A673 (cell line): ENCODE measurements around the gene SUGP2. TPM values are rescaled to one million over a fixed set of nuclear protein-coding genes. Genes with fewer than 3 reads are reported as not detected.

Source experiments
- BruUV-seq: library from RNA; stranded (reverse); fragments of 400-500 nt; replicated peaks from 2 replicates; lab custom pipeline; 2021; lab: Mats Ljungman, UMichigan
- CTCF ChIA-PET: fragments of 300-600 bp; sonication (Branson Sonifier 250); formaldehyde crosslinking; loops from one replicate; lab custom pipeline; 2022; ENCODE audit warnings: antibody characterized with exemption; lab: Charles Lee
- POLR2A ChIA-PET: fragments of 300-600 bp; sonication (Branson Sonifier 250); formaldehyde crosslinking; loops from one replicate; lab custom pipeline; 2022; ENCODE audit warnings: antibody characterized with exemption; ENCODE audit not compliant: low non-redundant PET; lab: Charles Lee
- DNase-seq: peaks from one replicate; pipeline ENCODE4 v3.0.0-alpha.2; 2015; ENCODE audit warnings: low spot score
- H3K27ac ChIP-seq: fragments of 200-600 bp; sonication (generic); 2 replicates; pipeline ENCODE4 v1.5.1; 2016; ENCODE audit warnings: mixed run types, low read depth, mild to moderate bottlenecking, mixed read lengths, antibody characterized with exemption, low read length; ENCODE audit not compliant: poor library complexity, severe bottlenecking
- H3K27me3 ChIP-seq: fragments of 200-600 bp; sonication (generic); replicated peaks from 2 replicates; pipeline ENCODE4 v1.6.1; 2017; ENCODE audit warnings: mixed run types, low read depth, mild to moderate bottlenecking, mixed read lengths, antibody characterized with exemption, low read length; ENCODE audit not compliant: insufficient read depth, poor library complexity
- H3K36me3 ChIP-seq: fragments of 200-600 bp; sonication (generic); 2 replicates; pipeline ENCODE4 v1.6.1; 2016; ENCODE audit warnings: mixed run types, mild to moderate bottlenecking, mixed read lengths, antibody characterized with exemption, low read length; ENCODE audit not compliant: insufficient read depth, poor library complexity, severe bottlenecking
- H3K4me1 ChIP-seq: fragments of 200-600 bp; sonication (generic); 2 replicates; pipeline ENCODE4 v1.6.1; 2017; ENCODE audit warnings: mixed run types, mild to moderate bottlenecking, mixed read lengths, antibody characterized with exemption, low read length; ENCODE audit not compliant: insufficient read depth, poor library complexity, severe bottlenecking
- H3K4me3 ChIP-seq: fragments of 200-600 bp; sonication (generic); 2 replicates; pipeline ENCODE4 v1.5.1; 2016; ENCODE audit warnings: low read depth, mixed run types, mild to moderate bottlenecking, mixed read lengths, low read length; ENCODE audit not compliant: poor library complexity, severe bottlenecking
- H3K9me3 ChIP-seq: fragments of 200-600 bp; sonication (generic); 2 replicates; pipeline ENCODE4 v1.6.1; 2016; ENCODE audit warnings: mixed run types, low read depth, mild to moderate bottlenecking, mixed read lengths, antibody characterized with exemption, low read length; ENCODE audit not compliant: poor library complexity, severe bottlenecking
- CTCF ChIP-seq: fragments of 300-800, 200-600 bp; sonication (generic); conservative IDR thresholded peaks from 2 replicates; pipeline ENCODE4 v1.5.1; 2017; ENCODE audit warnings: low read depth, mild to moderate bottlenecking, antibody characterized with exemption, low read length, moderate library complexity, mixed read lengths
- EZH2 ChIP-seq: fragments of 200-600 bp; sonication (generic); IDR thresholded peaks from 2 replicates; pipeline ENCODE4 v1.6.1; 2017; ENCODE audit warnings: borderline replicate concordance, low read depth, mild to moderate bottlenecking, mixed read lengths, antibody characterized with exemption, low read length; ENCODE audit not compliant: poor library complexity, severe bottlenecking
- intact Hi-C: fragments of 100-400 bp; cut with micrococcal nuclease; formaldehyde crosslinking; loops from one replicate; pipeline ENCODE4 v1.10.0; 2022; ENCODE audit not compliant: unreplicated experiment
- total RNA-seq: library from RNA; stranded (reverse); gene quantifications from 2 replicates; pipeline ENCODE4 v1.2.3, GENCODE V29; 2021

The SUGP2 gene
- total RNA-seq, 1 experiment from 2014 or later, result 120 TPM

GRCh38 chr19:19054315-19054938 is 21.1 kb upstream of the SUGP2 start:
- no TSS peak for BruUV-seq
- POLR2A ChIA-PET, result no interaction called here
- Histone ChIP-seq H3K27ac (no peak overlapping the region), H3K4me3 (no peak overlapping the region), H3K36me3 (peaks cover 45% of the 10 kb centered on the region), H3K4me1 (no peaks in the 10 kb centered on the region), H3K9me3 (no peaks in the 10 kb centered on the region), H3K27me3 (no peaks in the 10 kb centered on the region)
- TF ChIP-seq EZH2 (no peak), CTCF (no peak)
- intact Hi-C loops, result loop anchor here (5.0 kb wide), 1 partner anchor 58 kb away; no protein-coding TSS in a partner anchor
- CTCF ChIA-PET, result no interaction called here
- DNase-seq, result no peak

GRCh38 chr19:19053508-19054314 is 20.4 kb upstream of the SUGP2 start:
- H3K36me3 ChIP-seq, result peaks cover 45% of the 10 kb centered on the region
- no peak overlapping the region for H3K27ac ChIP-seq
- no peaks in the 10 kb centered on the region for H3K27me3 ChIP-seq
- peak; percentile 81 for TF ChIP-seq CTCF
- TF ChIP-seq EZH2, result no peak
- ChIA-PET POLR2A (no interaction called here), CTCF (no interaction called here)
- intact Hi-C loops, result loop anchor here (1.0 to 5.0 kb wide), 2 partner anchors 59 to 86 kb away; no protein-coding TSS in a partner anchor
- no peaks in the 10 kb centered on the region for H3K9me3 ChIP-seq
- BruUV-seq, result no TSS peak
- no peak overlapping the region for H3K4me3 ChIP-seq
- no peaks in the 10 kb centered on the region for H3K4me1 ChIP-seq
- peak; percentile 67 for DNase-seq

- intact Hi-C loops, result loop anchor here (1.0 to 5.0 kb wide), 2 partner anchors 59 to 86 kb away; no protein-coding TSS in a partner anchor
- POLR2A ChIA-PET, result no interaction called here
Measured at GRCh38 chr19:19052921-19053320, 19.6 kb upstream of the SUGP2 start.

More at GRCh38 chr19:19052921-19053320, 19.6 kb upstream of the SUGP2 start:
- H3K4me3 ChIP-seq, result no peak overlapping the region
- H3K36me3 ChIP-seq, result peaks cover 41% of the 10 kb centered on the region
- no peak for DNase-seq
- no TSS peak for BruUV-seq
- TF ChIP-seq CTCF (no peak), EZH2 (no peak)
- no peaks in the 10 kb centered on the region for H3K9me3 ChIP-seq
- no peaks in the 10 kb centered on the region for H3K4me1 ChIP-seq
- CTCF ChIA-PET, result no interaction called here
- no peak overlapping the region for H3K27ac ChIP-seq
- H3K27me3 ChIP-seq, result no peaks in the 10 kb centered on the region
